Pulmonary artery endothelial cell (primary cell): ENCODE data around the gene DDX56. TPM values are rescaled to one million over a fixed set of nuclear protein-coding genes. Genes with fewer than 3 reads are reported as not detected.

Source experiments
- DNase-seq: peaks from one replicate; pipeline ENCODE4 v3.0.0-alpha.2; 2011; ENCODE audit warnings: low read depth, low spot score
- total RNA-seq: library from RNA; depleted of rRNA; stranded (reverse); fragments of >200 nt; gene quantifications from 2 replicates; pipeline ENCODE4 v1.2.3, GENCODE V29; 2014

DDX56 gene
- total RNA-seq, 1 donor from 2014 or later, result 68.5 TPM

DNA sequence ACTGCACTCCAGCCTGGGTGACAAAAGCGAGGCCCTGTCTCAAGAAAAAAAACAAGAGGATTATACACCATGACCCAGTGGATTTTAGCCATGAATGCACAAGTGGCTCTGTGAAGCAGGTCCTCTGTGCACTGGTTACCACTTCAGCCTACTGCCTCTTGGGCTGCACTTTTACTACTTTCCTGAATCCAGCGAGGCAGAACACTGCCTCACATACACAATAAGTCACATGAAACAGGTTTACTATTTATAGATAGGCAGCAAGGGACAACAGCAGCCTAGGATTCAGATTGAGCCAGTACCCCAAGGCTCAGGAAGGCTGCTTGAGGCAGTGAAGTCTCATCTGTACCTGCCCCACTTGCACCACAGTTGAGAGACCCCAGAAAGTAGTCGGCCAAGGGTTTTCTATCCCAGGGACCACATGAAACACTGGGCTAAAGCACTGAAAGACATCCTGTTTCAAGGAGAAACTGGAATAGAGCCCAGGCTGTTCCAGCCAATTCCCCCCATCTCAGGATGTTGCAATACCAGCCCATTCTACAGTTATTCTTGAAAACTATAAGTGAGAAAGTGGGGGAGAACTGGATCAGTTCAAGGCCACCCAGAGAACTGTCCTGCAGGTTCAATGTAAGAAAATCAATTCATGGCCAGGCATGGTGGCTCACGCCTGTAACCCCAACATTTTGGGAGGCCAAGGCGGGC lies 22.4 kb upstream of the DDX56 start:
- DNase-seq, result no peak

- DNase-seq, result no peak
These were observed 17.2 kb upstream of the DDX56 start for GRCh38 chr7:44590910-44591309.

- DNase-seq, result no peak
These were observed 14.4 kb upstream of the DDX56 start for GRCh38 chr7:44587843-44588711.

DNA sequence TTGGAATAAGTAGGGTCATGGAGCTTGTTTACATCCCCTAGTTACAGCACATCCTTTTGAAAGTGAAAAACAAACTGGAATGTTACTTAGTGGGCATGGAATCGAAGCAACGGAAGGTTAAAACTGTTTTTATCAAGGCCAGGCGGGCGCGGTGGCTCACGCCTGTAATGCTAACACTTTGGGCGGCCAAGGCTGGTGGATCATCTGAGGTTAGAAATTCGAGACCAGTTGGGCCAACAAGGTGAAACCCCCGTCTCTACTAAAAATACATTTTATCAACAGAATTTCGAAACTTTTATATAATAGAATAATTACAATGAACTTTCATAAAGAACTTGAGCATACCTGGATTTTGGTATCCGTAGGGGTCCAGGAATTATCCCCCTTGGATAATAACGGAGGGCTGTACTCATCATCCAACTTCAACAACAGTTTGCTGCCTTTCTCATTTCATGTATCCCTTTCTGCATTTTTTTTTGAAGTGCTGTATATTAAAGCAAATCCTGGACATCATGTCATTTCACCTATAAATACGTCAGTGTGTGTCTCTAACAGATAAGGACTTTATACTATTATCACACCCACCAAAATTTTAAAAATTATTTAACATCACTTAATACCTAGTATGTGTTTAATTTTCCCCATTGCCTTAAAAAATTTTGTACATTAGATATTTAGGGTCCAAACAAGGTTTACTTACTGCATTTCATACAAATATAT lies 9.6 kb upstream of the DDX56 start:
- no peak for DNase-seq

DNA sequence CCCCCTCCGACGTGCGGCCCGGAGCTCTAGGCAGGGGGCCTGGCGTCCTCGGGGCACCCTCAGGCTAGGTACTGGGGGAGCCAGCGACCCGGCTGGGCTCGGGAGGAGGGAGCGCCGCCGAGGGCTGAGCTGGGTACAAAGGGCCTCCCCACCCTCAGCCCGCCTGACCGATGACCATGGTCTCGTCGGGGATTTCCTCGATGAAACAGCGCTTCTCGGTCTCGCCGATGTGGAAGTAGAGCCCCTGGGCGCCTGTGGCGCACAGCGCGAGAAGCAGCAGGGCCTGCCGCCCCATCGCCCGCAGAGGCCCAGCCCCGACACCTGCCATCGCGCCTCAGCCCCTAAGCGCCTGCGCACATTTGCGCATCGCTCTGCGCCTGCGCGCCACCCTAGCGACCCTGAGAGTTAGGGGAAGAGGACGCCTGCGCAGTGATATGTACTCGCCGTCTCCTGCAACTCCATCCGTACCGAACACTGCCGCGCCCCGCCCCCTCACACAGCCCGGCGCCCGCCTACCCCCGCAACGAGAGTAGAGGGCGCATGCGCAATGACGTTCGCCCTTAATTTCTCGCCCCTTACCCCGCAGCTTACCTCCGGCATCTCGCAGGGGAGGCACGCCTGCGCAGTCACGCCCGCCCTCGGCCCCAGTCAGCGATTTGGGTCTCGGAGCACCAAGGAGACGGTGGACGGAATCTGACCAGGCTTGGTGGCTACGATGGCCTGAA lies 8.3 kb upstream of the DDX56 start, which contains the start of gene TMED4:
Gene TMED4, minus strand, starts transcription at position 353 of the 725 bp plus-strand sequence. Its CDS starts 25 bp downstream, at position 328.
- peak; percentile 91 for DNase-seq

- no peak for DNase-seq
These were observed 7.5 kb upstream of the DDX56 start for GRCh38 chr7:44580945-44581878.

GRCh38 chr7:44576228-44576627 lies 2.5 kb upstream of the DDX56 start:
- no peak for DNase-seq

GRCh38 chr7:44575054-44575453 lies 1.3 kb upstream of the DDX56 start:
- no peak for DNase-seq

DNA sequence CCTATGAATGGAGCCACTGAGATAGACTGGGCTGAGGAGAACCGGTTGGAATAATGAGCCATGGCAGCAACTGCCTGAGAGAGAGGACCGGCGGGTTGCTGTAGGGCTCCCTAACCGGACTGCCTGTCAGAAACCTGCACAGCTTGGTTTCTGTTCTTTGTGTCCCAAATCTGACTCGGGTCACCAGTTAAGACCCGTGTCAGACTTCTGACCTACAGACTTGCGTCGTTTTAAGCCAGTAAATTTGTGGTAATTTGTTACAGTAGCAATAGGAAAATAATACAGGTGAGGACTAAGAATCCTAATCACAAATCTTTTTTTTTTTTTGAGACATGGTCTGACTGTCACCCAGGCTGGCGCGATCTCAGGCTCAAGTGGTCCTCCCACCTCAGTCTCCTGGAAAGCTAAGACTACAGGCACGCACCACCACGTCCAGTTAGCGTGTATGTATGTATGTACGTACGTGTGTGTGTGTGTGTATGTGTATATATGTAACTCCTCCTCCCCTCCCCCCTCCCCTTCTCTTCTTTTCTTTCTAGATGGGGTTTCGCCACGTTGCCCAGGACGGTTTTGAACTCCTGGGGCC lies 672 bp upstream of the DDX56 start:
- no peak for DNase-seq

DNA sequence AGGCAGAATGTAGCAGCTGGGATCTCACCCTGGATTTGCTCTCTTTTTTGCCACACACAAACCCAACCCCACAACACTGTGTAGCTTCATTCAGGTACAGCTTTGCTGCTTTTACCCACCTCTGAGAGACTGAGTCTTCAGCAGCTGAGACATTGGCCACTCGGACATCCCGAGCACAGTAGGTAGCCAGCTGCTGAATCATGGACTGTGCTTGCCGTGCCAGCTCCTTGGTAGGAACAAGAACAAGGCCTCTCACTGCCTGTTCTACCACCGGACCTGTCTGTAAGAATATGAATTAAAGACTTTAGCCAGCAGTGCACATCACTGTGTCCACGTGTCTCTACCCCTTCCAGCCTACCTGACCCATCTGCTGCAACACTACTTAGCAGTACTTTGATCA lies 937 bp downstream of the DDX56 start:
- no peak for DNase-seq

DNA sequence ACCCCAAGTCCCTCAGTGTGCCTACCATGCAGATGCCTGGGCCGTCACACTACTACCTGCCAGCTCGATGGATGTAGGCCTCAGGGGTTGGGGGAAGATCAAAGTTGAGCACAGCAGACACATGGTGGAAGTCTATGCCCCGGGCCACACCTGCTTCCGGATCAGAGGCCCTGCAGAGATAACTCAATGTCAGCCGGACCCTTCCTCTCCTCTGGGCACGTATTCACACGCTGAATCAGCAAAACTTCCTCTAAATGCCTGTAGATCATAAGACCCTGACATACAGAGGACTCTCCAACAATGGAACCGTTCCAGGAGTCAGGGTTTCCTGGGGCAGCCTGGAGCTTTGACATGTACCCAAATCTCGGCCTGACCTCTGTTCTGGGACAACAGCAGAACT lies 3.7 kb downstream of the DDX56 start:
- no peak for DNase-seq

DNA sequence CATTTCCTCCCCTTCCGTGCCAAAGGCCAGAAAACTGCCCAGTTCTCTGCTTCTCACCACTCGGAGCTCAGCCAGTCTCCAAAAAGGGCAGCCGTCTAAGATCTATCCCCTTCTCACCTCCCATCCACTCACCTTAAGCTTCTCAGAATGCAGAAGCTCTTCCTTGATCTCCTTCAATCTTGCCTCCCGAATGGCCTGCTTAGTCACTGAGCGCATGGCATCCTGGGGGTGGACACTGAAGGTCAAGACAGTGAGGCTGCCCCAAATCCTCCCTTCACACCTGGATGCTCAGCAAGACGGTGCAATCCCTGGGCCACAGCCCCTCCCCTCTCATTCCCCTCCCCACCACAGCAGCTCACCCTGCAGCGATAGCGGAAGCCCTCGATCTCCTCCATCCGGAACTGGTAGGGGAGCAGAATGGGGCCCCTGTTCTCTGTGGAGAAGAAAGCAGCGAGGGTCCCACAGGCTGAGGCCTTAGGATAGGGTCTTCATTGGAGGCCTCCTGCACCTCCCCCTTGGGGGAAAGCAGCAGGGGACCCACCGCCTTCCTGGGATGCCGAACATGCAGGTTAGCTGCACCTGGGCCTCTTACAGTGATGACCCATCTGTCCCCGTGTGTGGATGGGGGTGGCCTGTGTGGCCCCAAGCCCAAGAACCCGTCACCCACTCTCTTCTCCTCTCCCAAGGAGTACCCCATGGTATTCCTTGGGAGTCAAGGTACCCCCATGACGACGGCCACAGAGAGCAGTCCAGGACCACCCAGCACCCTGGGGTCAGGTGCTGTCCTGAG lies 4.7 kb downstream of the DDX56 start:
- DNase-seq, result no peak

DNA sequence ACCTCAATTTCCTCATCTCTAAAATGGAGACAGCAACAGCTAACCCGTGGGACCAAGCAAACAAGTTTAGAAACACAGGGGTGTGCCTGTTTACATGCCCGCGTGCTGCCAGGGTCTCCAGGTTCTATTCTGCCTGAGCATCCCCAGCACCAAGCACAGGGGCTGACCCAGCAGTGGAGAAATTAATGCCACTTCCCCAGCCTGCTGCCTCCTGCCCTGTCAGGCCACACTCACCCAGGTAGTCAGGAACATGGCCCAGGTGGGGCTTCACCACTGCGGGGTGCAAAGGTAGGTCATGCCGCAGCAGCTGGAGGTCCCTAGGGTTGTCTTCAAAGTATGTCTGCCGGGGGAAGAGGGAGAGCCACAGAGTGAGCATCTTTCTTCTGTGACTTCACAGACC lies 5.8 kb downstream of the DDX56 start:
- DNase-seq, result no peak

GRCh38 chr7:44566680-44567079 lies 7.0 kb downstream of the DDX56 start:
- no peak for DNase-seq

DNA sequence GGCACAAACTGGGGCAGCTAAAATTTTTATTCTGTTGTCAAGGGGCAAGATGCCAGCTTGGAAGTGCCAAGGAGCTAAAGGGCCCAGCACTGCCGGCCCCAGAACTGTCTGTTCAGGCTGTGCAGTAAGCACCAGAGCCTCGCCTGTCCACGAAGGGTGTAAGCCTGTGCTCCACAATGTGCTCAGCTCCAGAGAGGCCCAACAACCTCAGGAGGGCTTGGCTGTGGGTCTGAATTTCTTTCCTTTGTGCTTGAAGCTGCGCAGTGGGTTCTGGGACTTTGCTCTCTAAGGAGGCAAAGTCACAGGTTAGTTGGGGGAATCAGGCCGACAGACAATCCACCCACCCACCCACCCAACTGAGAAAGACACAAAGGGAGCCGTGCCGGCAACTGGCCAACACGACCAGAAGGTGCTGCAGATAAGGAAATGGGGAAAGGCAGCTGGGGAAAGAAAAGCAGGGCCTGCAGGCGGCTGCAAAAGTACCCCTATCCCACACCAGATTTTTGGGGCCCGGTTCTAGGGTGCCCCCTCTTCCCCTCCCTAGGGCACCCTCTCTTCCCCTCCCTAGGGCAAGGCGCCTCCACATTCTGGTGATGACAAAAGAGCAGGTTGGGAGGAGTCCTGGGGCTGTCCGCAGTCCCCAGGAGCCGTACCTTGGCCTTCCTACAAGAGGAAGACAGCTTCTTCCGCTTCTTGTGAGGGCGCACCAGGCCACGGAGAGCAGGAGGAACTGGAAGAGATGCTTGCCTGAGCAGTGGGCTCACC lies 7.7 kb downstream of the DDX56 start:
- DNase-seq, result no peak

DNA sequence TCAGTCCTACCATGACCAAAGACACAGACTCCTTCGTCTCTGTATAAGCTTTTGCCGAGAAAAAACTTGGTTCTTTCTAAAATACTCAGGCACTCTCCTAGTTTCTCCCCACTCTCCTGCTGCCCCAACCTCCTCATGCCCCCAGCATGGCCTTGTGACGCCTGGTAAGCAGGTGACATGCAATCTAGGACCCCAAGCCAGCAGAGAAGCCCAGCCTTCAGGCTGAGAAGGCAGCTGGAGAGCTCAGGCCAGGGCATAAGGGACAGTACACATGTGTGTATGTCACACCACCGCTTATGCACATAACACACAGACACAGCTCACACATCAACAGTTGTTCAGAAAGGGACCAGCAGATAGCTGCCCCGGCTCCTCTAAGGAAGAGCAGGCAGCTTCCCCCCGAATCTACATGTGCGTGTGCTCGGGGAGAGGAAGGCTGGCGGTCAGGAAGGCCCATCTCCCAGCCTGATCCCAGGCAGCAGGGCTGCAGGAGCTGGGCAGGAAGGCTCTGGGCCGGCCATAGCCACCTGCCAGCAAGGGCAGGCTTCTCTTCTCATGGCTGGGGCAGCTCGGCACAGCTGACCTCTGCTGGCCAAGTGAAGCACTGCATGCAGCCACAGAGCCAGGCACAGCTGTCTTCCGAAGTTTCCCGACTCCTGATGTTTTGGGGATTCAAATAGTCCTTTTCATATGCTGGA lies 8.5 kb downstream of the DDX56 start:
- no peak for DNase-seq

- no peak for DNase-seq
These were observed 9.1 kb downstream of the DDX56 start for GRCh38 chr7:44564606-44565005.
